ENCODE data around the gene SPOCK1. TPM values are rescaled to one million over a fixed set of nuclear protein-coding genes. Genes with fewer than 3 reads are reported as not detected.

Gene SPOCK1
- total and polyA plus RNA-seq, 3 donors from 2014 or later: 63.8 to 111 (median 101) TPM

GRCh38 chr5:137356127-137356526 is 143.0 kb downstream of the SPOCK1 start:
- TF ChIP-seq CTCF (IDR thresholded peaks at IDR 0.05): no peak
- TF ChIP-seq POLR2A (IDR thresholded peaks at IDR 0.05): no peak
- no peak for DNase-seq
- no peaks in the 10 kb centered on the region for H3K27me3 ChIP-seq
- no peaks in the 10 kb centered on the region for H3K9me3 ChIP-seq
- H3K36me3 ChIP-seq (ENCODE audit: low read depth, missing control alignments): no peaks in the 10 kb centered on the region
- 71 to 95% methylated on average over 4 of the region's 4 CpGs for WGBS, 2 donors
- intact Hi-C loops (cut with DNase I; ENCODE audit: low total_unique reads): no loop called here
- peaks cover 2% of the 10 kb centered on the region for H3K4me1 ChIP-seq
- H3K4me3 ChIP-seq: no peak overlapping the region
- H3K27ac ChIP-seq: no peak overlapping the region

GRCh38 chr5:137355708-137356107 is 143.4 kb downstream of the SPOCK1 start:
- H3K4me1 ChIP-seq: no peaks in the 10 kb centered on the region
- no peaks in the 10 kb centered on the region for H3K27me3 ChIP-seq
- no peaks in the 10 kb centered on the region for H3K9me3 ChIP-seq
- 82 to 83% methylated on average over 1 to 4 of the region's 4 CpGs for WGBS, 2 donors
- no peak for DNase-seq
- no peak overlapping the region for H3K4me3 ChIP-seq
- no peak overlapping the region for H3K27ac ChIP-seq
- no peaks in the 10 kb centered on the region for H3K36me3 ChIP-seq (ENCODE audit: low read depth, missing control alignments)
- TF ChIP-seq POLR2A (IDR thresholded peaks at IDR 0.05) (no peak), CTCF (IDR thresholded peaks at IDR 0.05) (no peak)
- intact Hi-C loops (cut with DNase I; ENCODE audit: low total_unique reads): no loop called here

GRCh38 chr5:137352095-137352494 is 147.0 kb downstream of the SPOCK1 start:
- 56 to 74% methylated on average over 5 of the region's 5 CpGs for WGBS, 2 donors
- Histone ChIP-seq H3K36me3 (ENCODE audit: low read depth, missing control alignments) (no peaks in the 10 kb centered on the region), H3K27me3 (no peaks in the 10 kb centered on the region), H3K4me1 (no peaks in the 10 kb centered on the region), H3K27ac (no peak overlapping the region), H3K9me3 (no peaks in the 10 kb centered on the region), H3K4me3 (no peak overlapping the region)
- TF ChIP-seq CTCF (IDR thresholded peaks at IDR 0.05): no peak
- intact Hi-C loops (cut with DNase I; ENCODE audit: low total_unique reads): no loop called here
- DNase-seq: no peak

GRCh38 chr5:137350791-137351190 is 148.3 kb downstream of the SPOCK1 start:
- WGBS, 2 donors: 78 to 93% methylated on average over 6 of the region's 6 CpGs
- Histone ChIP-seq H3K9me3 (no peaks in the 10 kb centered on the region), H3K27me3 (no peaks in the 10 kb centered on the region), H3K4me1 (no peaks in the 10 kb centered on the region), H3K4me3 (no peak overlapping the region), H3K36me3 (ENCODE audit: low read depth, missing control alignments) (no peaks in the 10 kb centered on the region), H3K27ac (no peak overlapping the region)
- TF ChIP-seq CTCF (IDR thresholded peaks at IDR 0.05) (no peak), POLR2A (IDR thresholded peaks at IDR 0.05) (no peak)
- DNase-seq: no peak
- intact Hi-C loops (cut with DNase I; ENCODE audit: low total_unique reads): no loop called here

GRCh38 chr5:137348759-137349158 is 150.4 kb downstream of the SPOCK1 start:
- intact Hi-C loops (cut with DNase I; ENCODE audit: low total_unique reads): no loop called here
- TF ChIP-seq CTCF (IDR thresholded peaks at IDR 0.05): no peak
- DNase-seq: no peak
- H3K4me3 ChIP-seq: no peak overlapping the region
- no peak overlapping the region for H3K27ac ChIP-seq
- no peaks in the 10 kb centered on the region for H3K36me3 ChIP-seq (ENCODE audit: low read depth, missing control alignments)
- H3K27me3 ChIP-seq: no peaks in the 10 kb centered on the region
- no peaks in the 10 kb centered on the region for H3K9me3 ChIP-seq
- 77 to 79% methylated on average over 3 of the region's 3 CpGs for WGBS, 2 donors
- H3K4me1 ChIP-seq: no peaks in the 10 kb centered on the region
